ENCODE measurements around the gene GCLM.

GRCh38 chr1:93841771-93842170 lies 67.5 kb downstream of the GCLM start:
- no peak for TF ChIP-seq POLR2AphosphoS5 (IDR thresholded peaks at IDR 0.05)
- TF ChIP-seq CTCF (IDR thresholded peaks at IDR 0.05): no peak
- no peak for TF ChIP-seq POLR2A (IDR thresholded peaks at IDR 0.05)
- TF ChIP-seq EP300 (IDR thresholded peaks at IDR 0.05): no peak

Measured in gastroesophageal sphincter (tissue), 3 donors.